Sigmoid colon (tissue), 4 donors: ENCODE measurements around the gene ASPN.

Experiments
- CTCF ChIP-seq, 4 experiments: fragments of 450-650 bp in 3 of 4; fragments of 200-600 bp in 1 of 4; IDR thresholded peaks; one replicate each; pipeline ENCODE4 v1.5.1; 2016 to 2019; ENCODE audit warnings: antibody characterized with exemption in 4 of 4, mild to moderate bottlenecking in 3 of 4, moderate library complexity in 2 of 4
- EP300 ChIP-seq, 4 donors: sonication (generic); formaldehyde crosslinking; IDR thresholded peaks; one replicate each; pipeline ENCODE4 v1.6.1; 2017; ENCODE audit warnings: antibody characterized with exemption in 4 of 4
- POLR2A ChIP-seq, 2 donors: fragments of 450-650 bp; IDR thresholded peaks; one replicate each; pipeline ENCODE4 v1.6.1; 2016; ENCODE audit warnings: antibody characterized with exemption in 2 of 2, mild to moderate bottlenecking in 2 of 2, moderate library complexity in 2 of 2
- POLR2AphosphoS5 ChIP-seq, 4 donors: sonication (generic); formaldehyde crosslinking; IDR thresholded peaks; one replicate each; pipeline ENCODE4 v1.6.1; 2017; ENCODE audit warnings: antibody characterized with exemption in 4 of 4

GRCh38 chr9:92407818-92408217, 74.5 kb downstream of the ASPN start:
- no peak for TF ChIP-seq CTCF (IDR thresholded peaks at IDR 0.05)
- TF ChIP-seq POLR2A (IDR thresholded peaks at IDR 0.05) = no peak
- no peak for TF ChIP-seq EP300 (IDR thresholded peaks at IDR 0.05)
- no peak for TF ChIP-seq POLR2AphosphoS5 (IDR thresholded peaks at IDR 0.05)
